HepG2 (cell line): Measurements from ENCODE around the gene PRDX3. TPM values are rescaled to one million over a fixed set of nuclear protein-coding genes. Genes with fewer than 3 reads are reported as not detected.

Source experiments
- ATAC-seq: fragments of 200-7000 bp; cut with Tn5 transposase; 3 replicates; pipeline ENCODE4 v1.9.1; 2020; ENCODE audit warnings: mild to moderate bottlenecking, moderate library complexity
- BruUV-seq: library from RNA; stranded (reverse); fragments of 400-500 nt; replicated peaks from 2 replicates; lab custom pipeline; 2021; lab: Mats Ljungman, UMichigan
- CTCF ChIA-PET: fragments of 300-600 bp; formaldehyde crosslinking; extraction: SDS; loops from one replicate; lab custom pipeline; 2021; ENCODE audit warnings: low total read pairs, inconsistent platforms, low intra/inter-chr PET ratio; lab: Yijun Ruan, JAX
- POLR2A ChIA-PET: fragments of 350-600 bp; sonication (Branson Sonifier 250); formaldehyde crosslinking; loops from one replicate; lab custom pipeline; 2020; ENCODE audit warnings: antibody characterized with exemption, inconsistent platforms; lab: Yijun Ruan, JAX
- DNase-seq: peaks from one replicate; pipeline ENCODE4 v3.0.0-alpha.2; 2015; ENCODE audit warnings: low spot score
- FAIRE-seq: peaks from 3 replicates; lab custom pipeline; 2011; peaks lifted over from hg19 to GRCh38; lab: Jason Lieb, UNC
- H2AFZ ChIP-seq: one replicate; pipeline ENCODE4 v1.6.1; 2011; ENCODE audit warnings: low read length, inconsistent platforms
- H3K27ac ChIP-seq: fragments of 300-600 bp; 3 replicates; pipeline ENCODE4 v1.8.0; 2011; ENCODE audit warnings: mixed run types, mild to moderate bottlenecking, mixed read lengths, low read length, inconsistent platforms; ENCODE audit not compliant: insufficient read depth; ENCODE audit errors: extremely low read length
- H3K27me3 ChIP-seq, 2 experiments: fragments of 200-600 bp in 1 of 2; 2 replicates in 1 of 2; 3 replicates in 1 of 2; pipeline versions ENCODE4 v1.6.0 to v1.8.0; 2011; ENCODE audit warnings: low read length in 2 of 2, mild to moderate bottlenecking in 2 of 2, moderate library complexity in 2 of 2, inconsistent platforms in 1 of 2; ENCODE audit not compliant: insufficient read depth in 2 of 2, control insufficient read depth in 1 of 2
- H3K36me3 ChIP-seq, 2 experiments: fragments of 200-600 bp in 1 of 2; replicated peaks in 1 of 2; 2 replicates in 1 of 2; 3 replicates in 1 of 2; pipeline versions ENCODE4 v1.5.1 to v1.8.0; 2011; ENCODE audit warnings: low read length in 2 of 2, inconsistent platforms in 1 of 2; ENCODE audit not compliant: insufficient read depth in 2 of 2, control insufficient read depth in 1 of 2
- H3K4me1 ChIP-seq: 2 replicates; pipeline ENCODE4 v1.5.1; 2012; ENCODE audit warnings: low read length, inconsistent platforms; ENCODE audit not compliant: insufficient read depth
- H3K4me2 ChIP-seq: 2 replicates; pipeline ENCODE4 v1.6.0; 2011; ENCODE audit warnings: low read depth, low read length, inconsistent platforms
- H3K4me3 ChIP-seq, 3 experiments: fragments of 200-600 bp in 1 of 3; sonication (generic), shearing (Covaris generic) in 1 of 3; replicated peaks in 1 of 3; 2 replicates each; pipeline ENCODE4 v1.5.1; 2011 to 2016; ENCODE audit warnings: low read length in 3 of 3, inconsistent platforms in 2 of 3, low read depth in 2 of 3, mild to moderate bottlenecking in 2 of 3, control low read depth in 1 of 3, mixed read lengths in 1 of 3; ENCODE audit not compliant: insufficient read depth in 1 of 3
- H3K79me2 ChIP-seq: one replicate; pipeline ENCODE4 v1.6.1; 2011; ENCODE audit warnings: low read length, inconsistent platforms; ENCODE audit not compliant: insufficient read depth
- H3K9ac ChIP-seq: 2 replicates; pipeline ENCODE4 v1.6.0; 2011; ENCODE audit warnings: mild to moderate bottlenecking, low read depth, low read length, inconsistent platforms; ENCODE audit not compliant: insufficient read depth
- H3K9me3 ChIP-seq: 2 replicates; pipeline ENCODE4 v1.5.1; 2012; ENCODE audit warnings: mild to moderate bottlenecking, low read length
- H4K20me1 ChIP-seq: 2 replicates; pipeline ENCODE4 v1.6.0; 2011; ENCODE audit warnings: inconsistent platforms, mild to moderate bottlenecking, low read length, moderate library complexity; ENCODE audit not compliant: insufficient read depth
- AGO2 ChIP-seq: fragments of 200-400 bp; formaldehyde crosslinking; optimal IDR thresholded peaks from 2 replicates; pipeline ENCODE3; 2017; ENCODE audit warnings: mild to moderate bottlenecking, low read depth, low read length, moderate library complexity
- AKAP8 ChIP-seq: sonication (generic); formaldehyde crosslinking; IDR thresholded peaks from 2 replicates; pipeline ENCODE4 v1.5.1; 2020; ENCODE audit warnings: mild to moderate bottlenecking, missing genetic modification reagents
- CENPT ChIP-seq: sonication (generic); formaldehyde crosslinking; IDR thresholded peaks from 2 replicates; pipeline ENCODE4 v1.8.0; 2022; ENCODE audit warnings: low read depth, mild to moderate bottlenecking, moderate library complexity, missing genetic modification reagents
- HOXA3 ChIP-seq: sonication (generic); formaldehyde crosslinking; IDR thresholded peaks from 2 replicates; pipeline ENCODE4 v1.5.0; 2020; ENCODE audit warnings: missing genetic modification reagents
- HOXA9 ChIP-seq: sonication (generic); formaldehyde crosslinking; IDR thresholded peaks from 2 replicates; pipeline ENCODE4 v1.8.1; 2022; ENCODE audit warnings: missing genetic modification reagents, mild to moderate bottlenecking, moderate library complexity, borderline replicate concordance
- KDM2A ChIP-seq: sonication (generic); formaldehyde crosslinking; IDR thresholded peaks from 2 replicates; pipeline ENCODE4 v1.4.0; 2020; ENCODE audit warnings: low read depth, missing genetic modification reagents, borderline replicate concordance
- MLLT10 ChIP-seq: sonication (generic); formaldehyde crosslinking; IDR thresholded peaks from 2 replicates; pipeline ENCODE4 v1.4.0; 2020; ENCODE audit warnings: missing genetic modification reagents
- NCOR1 ChIP-seq: fragments of 200-600 bp; sonication (generic); IDR thresholded peaks from 2 replicates; pipeline ENCODE4 v1.7.0; 2017; ENCODE audit warnings: antibody characterized with exemption, low read length, borderline replicate concordance
- POLR2AphosphoS5 ChIP-seq: IDR thresholded peaks from 2 replicates; pipeline ENCODE4 v1.6.1; 2012; ENCODE audit warnings: low read depth, low read length
- POLR2G ChIP-seq: fragments of 200-400 bp; formaldehyde crosslinking; IDR thresholded peaks from 2 replicates; pipeline ENCODE4 v1.6.1; 2018; ENCODE audit warnings: mild to moderate bottlenecking, low read depth, low read length, moderate library complexity
- RBM22 ChIP-seq: fragments of 200-400 bp; formaldehyde crosslinking; optimal IDR thresholded peaks from 2 replicates; pipeline ENCODE3; 2017; ENCODE audit warnings: mild to moderate bottlenecking, low read length, moderate library complexity
- SKI ChIP-seq: fragments of 450-650 bp; IDR thresholded peaks from one replicate; pipeline ENCODE4 v1.6.1; 2018; ENCODE audit warnings: mild to moderate bottlenecking; ENCODE audit not compliant: partially characterized antibody
- ZFP41 ChIP-seq: sonication (generic); formaldehyde crosslinking; IDR thresholded peaks from 2 replicates; pipeline ENCODE4 v1.4.0; 2020; ENCODE audit warnings: mild to moderate bottlenecking, missing genetic modification reagents, borderline replicate concordance
- ZMAT3 ChIP-seq: sonication (generic); formaldehyde crosslinking; conservative IDR thresholded peaks from 2 replicates; pipeline ENCODE4 v1.7.0; 2021; ENCODE audit warnings: missing genetic modification reagents
- WGBS: methylation state at CpG from one replicate; pipeline ENCODE4 v1.1.6; 2017; ENCODE audit warnings: low lambda C conversion rate; 5-methylcytosine and 5-hydroxymethylcytosine counted together
- in situ Hi-C: cut with HindIII; loops from 2 replicates; pipeline ENCODE4 v1.10.0; 2017; ENCODE audit warnings: low pct_unique_long_range_greater_than_20kb; ENCODE audit not compliant: extremely low pct_ligation_motif_present
- intact Hi-C: fragments of 100-400 bp; cut with micrococcal nuclease; formaldehyde crosslinking; loops from one replicate; pipeline ENCODE4 v1.10.0; 2022; ENCODE audit not compliant: unreplicated experiment
- polyA plus RNA-seq, 8 experiments: library from polyadenylated mRNA; depleted of rRNA in 3 of 8; stranded (reverse) in 7 of 8; unstranded in 1 of 8; fragments of >200 nt; fragmentation: Illumina TruSeq in 4 of 8; extraction: Trizol in 4 of 8; gene quantifications; 2 replicates each; pipeline versions ENCODE4 v1.2.1 to v1.2.3, GENCODE V29; 2011 to 2016; ENCODE audit warnings: low read depth in 4 of 8, missing spikeins in 1 of 8, mixed read lengths in 1 of 8; ENCODE audit not compliant: insufficient read depth in 1 of 8
- total RNA-seq, 5 experiments: library from RNA; depleted of rRNA; stranded (reverse); fragments of >200 nt; fragmentation: Illumina TruSeq; extraction: Trizol; gene quantifications; 2 replicates each; pipeline ENCODE4 v1.2.3, GENCODE V29; 2016; ENCODE audit warnings: low read depth in 1 of 5
- TF ChIP-seq, protein P1 (sequence below): sonication (generic); formaldehyde crosslinking; IDR thresholded peaks from 2 replicates; pipeline ENCODE4 v1.9.0; 2022; ENCODE audit warnings: low read depth, missing genetic modification reagents
- TF ChIP-seq, protein P2 (sequence below): sonication (generic); formaldehyde crosslinking; IDR thresholded peaks from 2 replicates; pipeline ENCODE4 v1.5.0; 2020; ENCODE audit warnings: mild to moderate bottlenecking, missing genetic modification reagents

The PRDX3 gene
- total and polyA plus RNA-seq, 2 of the 13 experiments (the other 11 are each of a cell fraction or from before 2014, with no cell fraction given), result 407 to 565 TPM

GRCh38 chr10:119139464-119140067, 39.0 kb downstream of the PRDX3 start (continued):
- TF ChIP-seq KDM2A (CRISPR knock-in tag) (peak; percentile 51; the same call in 1 of the 2 replicates), SKI (no peak), HOXA3 (CRISPR knock-in tag) (no peak)
- TF ChIP-seq, protein P1, sequence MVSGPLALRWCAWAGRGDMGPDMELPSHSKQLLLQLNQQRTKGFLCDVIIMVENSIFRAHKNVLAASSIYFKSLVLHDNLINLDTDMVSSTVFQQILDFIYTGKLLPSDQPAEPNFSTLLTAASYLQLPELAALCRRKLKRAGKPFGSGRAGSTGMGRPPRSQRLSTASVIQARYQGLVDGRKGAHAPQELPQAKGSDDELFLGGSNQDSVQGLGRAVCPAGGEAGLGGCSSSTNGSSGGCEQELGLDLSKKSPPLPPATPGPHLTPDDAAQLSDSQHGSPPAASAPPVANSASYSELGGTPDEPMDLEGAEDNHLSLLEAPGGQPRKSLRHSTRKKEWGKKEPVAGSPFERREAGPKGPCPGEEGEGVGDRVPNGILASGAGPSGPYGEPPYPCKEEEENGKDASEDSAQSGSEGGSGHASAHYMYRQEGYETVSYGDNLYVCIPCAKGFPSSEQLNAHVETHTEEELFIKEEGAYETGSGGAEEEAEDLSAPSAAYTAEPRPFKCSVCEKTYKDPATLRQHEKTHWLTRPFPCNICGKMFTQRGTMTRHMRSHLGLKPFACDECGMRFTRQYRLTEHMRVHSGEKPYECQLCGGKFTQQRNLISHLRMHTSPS (CRISPR knock-in tag), result peak; percentile 40; the same call in 1 of the 2 replicates
- TF ChIP-seq, all 625 proteins: peak for 22

GRCh38 chr10:119138346-119139306, 40.0 kb downstream of the PRDX3 start:
- no peaks in the 10 kb centered on the region for H4K20me1 ChIP-seq
- 97% methylated on average over 16 of the region's 16 CpGs for WGBS
- ChIA-PET CTCF (no interaction called here), POLR2A (interaction anchor here (0.7 to 1.5 kb wide), 7 partner anchors 18 to 469 kb away, joined by 3 to 5 read pairs (median 3); partner anchors contain the start of genes DENND10 and GRK5)
- intact Hi-C loops (loop anchor here (1.0 kb wide), 2 partner anchors 60 to 279 kb away; no protein-coding TSS in a partner anchor), in situ Hi-C loops (no loop called here)
- peaks cover 7% of the 10 kb centered on the region for H3K4me1 ChIP-seq
- H3K9me3 ChIP-seq, result no peaks in the 10 kb centered on the region
- no TSS peak for BruUV-seq
- no peak overlapping the region for H3K4me2 ChIP-seq
- DNase-seq, result no peak
- no peak for FAIRE-seq
- H3K36me3 ChIP-seq, result peaks cover 3 to 26% of the 10 kb centered on the region in 2 experiments; a peak in 2 of 5 replicates
- peak; percentile 14 for ATAC-seq
- H3K27me3 ChIP-seq, result no peaks in the 10 kb centered on the region
- no peak overlapping the region for H3K9ac ChIP-seq
- TF ChIP-seq POLR2G (peak; percentile 52; the same call in 1 of the 2 replicates), AGO2 (peak; percentile 24), AKAP8 (CRISPR knock-in tag) (no peak), ZMAT3 (CRISPR knock-in tag) (0 out of 2 replicates have a peak, but pooled peaks have one; percentile 35), POLR2AphosphoS5 (peak; percentile 40), HOXA9 (CRISPR knock-in tag) (no peak), ZFP41 (CRISPR knock-in tag) (peak; percentile 67; the same call in 1 of the 2 replicates), CENPT (CRISPR knock-in tag) (0 out of 2 replicates have a peak, but pooled peaks have one; percentile 37), NCOR1 (no peak), MLLT10 (CRISPR knock-in tag) (no peak), RBM22 (peak; percentile 38)
- TF ChIP-seq, protein P2, sequence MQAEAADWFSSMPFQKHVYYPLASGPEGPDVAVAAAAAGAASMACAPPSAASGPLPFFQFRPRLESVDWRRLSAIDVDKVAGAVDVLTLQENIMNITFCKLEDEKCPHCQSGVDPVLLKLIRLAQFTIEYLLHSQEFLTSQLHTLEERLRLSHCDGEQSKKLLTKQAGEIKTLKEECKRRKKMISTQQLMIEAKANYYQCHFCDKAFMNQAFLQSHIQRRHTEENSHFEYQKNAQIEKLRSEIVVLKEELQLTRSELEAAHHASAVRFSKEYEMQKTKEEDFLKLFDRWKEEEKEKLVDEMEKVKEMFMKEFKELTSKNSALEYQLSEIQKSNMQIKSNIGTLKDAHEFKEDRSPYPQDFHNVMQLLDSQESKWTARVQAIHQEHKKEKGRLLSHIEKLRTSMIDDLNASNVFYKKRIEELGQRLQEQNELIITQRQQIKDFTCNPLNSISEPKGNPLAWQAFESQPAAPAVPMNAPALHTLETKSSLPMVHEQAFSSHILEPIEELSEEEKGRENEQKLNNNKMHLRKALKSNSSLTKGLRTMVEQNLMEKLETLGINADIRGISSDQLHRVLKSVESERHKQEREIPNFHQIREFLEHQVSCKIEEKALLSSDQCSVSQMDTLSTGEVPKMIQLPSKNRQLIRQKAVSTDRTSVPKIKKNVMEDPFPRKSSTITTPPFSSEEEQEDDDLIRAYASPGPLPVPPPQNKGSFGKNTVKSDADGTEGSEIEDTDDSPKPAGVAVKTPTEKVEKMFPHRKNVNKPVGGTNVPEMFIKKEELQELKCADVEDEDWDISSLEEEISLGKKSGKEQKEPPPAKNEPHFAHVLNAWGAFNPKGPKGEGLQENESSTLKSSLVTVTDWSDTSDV, result no peak
- no peak overlapping the region for H3K27ac ChIP-seq
- no peak overlapping the region for H2AFZ ChIP-seq
- H3K79me2 ChIP-seq, result no peaks in the 10 kb centered on the region
- H3K4me3 ChIP-seq, result no peak overlapping the region
